ENCODE results near the gene KLHL29. TPM values are rescaled to one million over a fixed set of nuclear protein-coding genes. Genes with fewer than 3 reads are reported as not detected.
A peak's percentile ranks its signal among the peaks of the same experiment; 100 is the strongest.

KLHL29 gene
- total RNA-seq, 3 donors from 2014 or later, result 2.6 to 13.0 (median 5.5) TPM

- intact Hi-C loops (cut with DNase I, micrococcal nuclease), result no loop called here
- Histone ChIP-seq H3K4me1 (ENCODE audit: low read depth) (no peaks in the 10 kb centered on the region), H3K36me3 (ENCODE audit: low read depth) (no peaks in the 10 kb centered on the region), H3K9me3 (no peaks in the 10 kb centered on the region), H3K4me3 (no peak overlapping the region)
- no peak for TF ChIP-seq CTCF (IDR thresholded peaks at IDR 0.05)
- ATAC-seq, result no peak
- DNase-seq, result no peak
Observed at GRCh38 chr2:23483791-23484190, 98.8 kb downstream of the KLHL29 start.

GRCh38 chr2:23484275-23484674, 99.3 kb downstream of the KLHL29 start:
- Histone ChIP-seq H3K4me3 (no peak overlapping the region), H3K4me1 (ENCODE audit: low read depth) (no peaks in the 10 kb centered on the region), H3K36me3 (ENCODE audit: low read depth) (no peaks in the 10 kb centered on the region), H3K9me3 (no peaks in the 10 kb centered on the region)
- TF ChIP-seq CTCF (IDR thresholded peaks at IDR 0.05), result no peak
- intact Hi-C loops (cut with DNase I, micrococcal nuclease), result no loop called here
- DNase-seq (no peak), ATAC-seq (peak; percentile 39)

- Histone ChIP-seq H3K36me3 (ENCODE audit: low read depth) (no peaks in the 10 kb centered on the region), H3K9me3 (no peaks in the 10 kb centered on the region), H3K4me3 (no peak overlapping the region), H3K4me1 (ENCODE audit: low read depth) (no peaks in the 10 kb centered on the region)
- DNase-seq (no peak), ATAC-seq (no peak)
- no peak for TF ChIP-seq CTCF (IDR thresholded peaks at IDR 0.05)
- intact Hi-C loops (cut with DNase I, micrococcal nuclease), result no loop called here
Observed at GRCh38 chr2:23484767-23485166, 99.8 kb downstream of the KLHL29 start.

GRCh38 chr2:23485261-23485660, 100.3 kb downstream of the KLHL29 start:
- no peaks in the 10 kb centered on the region for H3K4me1 ChIP-seq (ENCODE audit: low read depth)
- DNase-seq (no peak), ATAC-seq (no peak)
- no peak for TF ChIP-seq CTCF (IDR thresholded peaks at IDR 0.05)
- no peaks in the 10 kb centered on the region for H3K36me3 ChIP-seq (ENCODE audit: low read depth)
- intact Hi-C loops (cut with DNase I, micrococcal nuclease), result no loop called here
- H3K9me3 ChIP-seq, result no peaks in the 10 kb centered on the region
- H3K4me3 ChIP-seq, result no peak overlapping the region

- DNase-seq, result no peak
- Histone ChIP-seq H3K36me3 (ENCODE audit: low read depth) (no peaks in the 10 kb centered on the region), H3K4me1 (ENCODE audit: low read depth) (no peaks in the 10 kb centered on the region), H3K4me3 (no peak overlapping the region), H3K9me3 (no peaks in the 10 kb centered on the region)
- intact Hi-C loops (cut with DNase I, micrococcal nuclease), result no loop called here
- ATAC-seq, result no peak
- no peak for TF ChIP-seq CTCF (IDR thresholded peaks at IDR 0.05)
Observed at GRCh38 chr2:23485841-23486683, 101.1 kb downstream of the KLHL29 start.
